Measurements from ENCODE around the gene ZNF521.

GRCh38 chr18:25284281-25284680 lies 67.7 kb downstream of the ZNF521 start:
- TF ChIP-seq CTCF (IDR thresholded peaks at IDR 0.05) (no peak), POLR2A (IDR thresholded peaks at IDR 0.05) (no peak), EP300 (IDR thresholded peaks at IDR 0.05) (no peak)
